Stimulated activated CD8-positive, alpha-beta memory T cell treated with anti-CD3 and anti-CD28 coated beads, Interleukin-4, amount 100 ng/mL, for 1 hour (primary cell): ENCODE measurements around the gene EGFL6.
A peak's percentile ranks its signal among the peaks of the same experiment; 100 is the strongest.
"Not testable (repeated sequence)": the region's sequence is repeated elsewhere in the genome, so short reads cannot be mapped to it uniquely, and the experiment has no call there.

ENCODE experiments used
- DNase-seq, 2 donors: peaks; one replicate each; pipeline ENCODE4 v3.0.0-alpha.2; 2020; ENCODE audit warnings: low read depth in 2 of 2, low spot score in 1 of 2

The EGFL6 gene

DNA sequence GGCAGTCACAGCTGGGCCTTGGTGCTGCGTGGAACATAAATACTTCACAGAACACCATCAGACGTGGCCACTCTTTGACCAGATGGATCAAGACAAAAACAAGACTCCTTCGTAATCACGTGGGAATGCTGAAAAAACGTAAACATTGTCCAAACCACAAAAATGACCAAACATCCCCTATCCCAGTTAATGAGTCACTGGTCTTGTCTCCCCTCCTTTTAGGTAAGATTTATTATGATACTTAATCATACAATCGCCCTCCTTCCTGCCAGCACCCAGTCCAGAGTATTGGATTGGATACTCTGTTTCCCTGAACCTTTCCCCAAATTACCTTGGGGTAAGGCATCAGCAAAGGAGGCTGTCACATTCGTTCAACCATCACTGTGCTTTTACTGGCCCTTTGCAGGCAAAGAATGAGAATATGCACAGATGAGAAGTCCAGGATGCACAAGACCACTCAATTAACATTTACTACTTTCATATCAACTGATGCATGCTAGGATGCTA lies 82.9 kb downstream of the EGFL6 start:
- DNase-seq = no peak

GRCh38 chrX:13652850-13653693 lies 83.7 kb downstream of the EGFL6 start, which contains the start of gene TCEANC:
TSS of gene TCEANC (plus strand) at chrX:13653141. CDS start at chrX:13662509, 9,368 bp downstream.
- DNase-seq = peak; percentile 84 to 93

GRCh38 chrX:13654116-13654515 lies 84.7 kb downstream of the EGFL6 start:
- DNase-seq = no peak

- DNase-seq = no peak
Measured at GRCh38 chrX:13655674-13656073, 86.3 kb downstream of the EGFL6 start.

GRCh38 chrX:13658602-13659001 lies 89.2 kb downstream of the EGFL6 start:
- DNase-seq = no peak

DNA sequence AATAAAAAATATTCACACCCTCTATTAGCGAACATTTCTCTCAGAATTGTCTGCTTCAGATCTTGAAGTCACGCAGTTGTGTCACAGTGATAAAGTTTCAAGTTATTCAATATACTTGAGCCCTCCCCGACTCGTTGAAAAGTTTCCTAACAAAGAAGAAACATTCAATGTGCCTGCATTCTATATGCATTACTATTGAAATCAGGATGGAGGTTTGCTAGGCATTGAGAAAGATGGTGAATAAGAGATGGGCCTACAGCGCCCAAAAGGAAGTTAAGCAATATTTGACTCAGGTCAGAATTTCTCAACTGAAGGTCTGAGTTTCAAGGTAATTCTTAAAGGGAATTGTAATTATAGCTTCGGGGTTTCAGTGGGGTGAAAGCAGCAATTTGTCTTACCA lies 89.7 kb downstream of the EGFL6 start:
- DNase-seq = no peak

- no peak for DNase-seq
Measured at GRCh38 chrX:13661735-13662288, 92.4 kb downstream of the EGFL6 start.

- no peak for DNase-seq
Measured at GRCh38 chrX:13662355-13662791, 93.0 kb downstream of the EGFL6 start.

- DNase-seq = no peak
Measured at GRCh38 chrX:13664020-13664419, 94.6 kb downstream of the EGFL6 start.

GRCh38 chrX:13666836-13667235 lies 97.4 kb downstream of the EGFL6 start:
- DNase-seq = no peak

DNA sequence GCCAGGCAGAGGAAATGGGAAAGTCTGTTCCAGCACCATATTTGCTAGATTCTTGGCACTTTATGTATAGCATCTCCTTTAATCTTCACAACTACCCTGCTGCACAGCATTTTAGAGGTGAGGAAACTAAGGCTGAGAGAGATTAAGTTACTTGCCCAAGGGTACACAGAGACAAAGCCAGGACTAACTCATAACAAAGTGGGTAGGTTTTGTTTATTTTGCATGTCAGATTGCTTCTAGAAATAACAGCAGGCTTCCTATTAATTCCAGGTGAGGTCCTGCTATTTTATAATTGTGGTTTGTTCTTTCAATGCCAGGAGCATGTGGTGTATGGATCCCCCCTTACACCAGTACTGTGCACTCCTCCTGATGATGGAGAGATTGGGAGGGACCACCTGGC lies 98.5 kb downstream of the EGFL6 start:
- DNase-seq = no peak

- no peak for DNase-seq
Measured at GRCh38 chrX:13669246-13669737, 99.9 kb downstream of the EGFL6 start.

- DNase-seq = not testable (repeated sequence)
Measured at GRCh38 chrX:13669755-13670154, 100.4 kb downstream of the EGFL6 start.

DNA sequence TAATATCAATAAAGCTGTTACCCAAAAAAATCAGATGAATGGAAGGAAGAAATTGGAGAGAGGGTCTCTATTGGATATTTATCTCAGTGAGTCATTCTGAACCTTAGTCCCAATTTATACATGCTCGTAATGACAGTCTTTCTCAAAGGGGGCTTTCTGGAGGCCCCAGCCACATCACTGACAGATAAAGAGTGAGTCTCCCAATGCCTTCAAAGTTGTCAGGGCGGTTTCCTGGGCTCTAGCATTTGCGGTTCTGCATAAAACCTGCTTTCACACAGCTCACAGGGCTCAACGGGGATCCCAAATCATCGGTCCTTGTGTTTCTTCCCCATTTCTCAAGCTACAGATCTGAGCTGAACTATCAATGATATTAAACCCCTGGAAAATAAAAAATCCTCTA lies 100.8 kb downstream of the EGFL6 start:
- DNase-seq = no peak

DNA sequence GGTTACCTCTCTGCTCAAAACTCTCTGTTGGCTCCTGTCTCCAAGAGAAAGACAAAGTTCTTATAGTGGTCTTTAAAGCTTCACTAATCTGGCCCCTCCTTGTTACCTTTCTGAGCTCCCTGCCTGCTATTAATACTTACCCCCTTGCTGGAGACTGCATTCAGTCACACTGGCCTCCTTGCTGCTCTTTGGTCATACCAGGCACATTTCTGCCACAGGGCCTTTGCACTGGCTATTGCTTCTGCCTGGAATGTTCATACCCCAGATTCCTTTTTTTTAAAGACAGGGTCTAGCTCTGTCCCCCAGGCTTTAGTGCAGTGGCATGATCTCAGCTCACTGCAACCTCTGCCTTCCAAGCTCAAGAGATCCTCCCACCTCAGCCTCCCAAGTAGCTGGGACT lies 103.6 kb downstream of the EGFL6 start:
- DNase-seq = no peak

GRCh38 chrX:13676885-13677284 lies 107.5 kb downstream of the EGFL6 start:
- DNase-seq = no peak

DNA sequence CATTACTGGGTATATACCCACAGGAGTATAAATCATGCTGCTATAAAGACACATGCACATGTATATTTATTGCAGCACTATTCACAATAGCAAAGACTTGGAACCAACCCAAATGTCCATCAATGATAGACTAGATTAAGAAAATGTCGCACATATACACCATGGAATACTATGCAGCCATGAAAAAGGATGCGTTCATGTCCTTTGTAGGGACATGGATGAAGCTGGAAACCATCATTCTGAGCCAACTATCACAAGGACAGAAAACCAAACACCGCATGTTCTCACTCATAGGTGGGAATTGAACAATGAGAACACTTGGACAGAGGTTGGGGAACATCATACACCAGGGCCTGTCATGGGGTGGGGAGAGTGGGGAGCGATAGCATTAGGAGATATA lies 110.3 kb downstream of the EGFL6 start:
- not testable (repeated sequence) for DNase-seq

GRCh38 chrX:13681595-13681994 lies 112.2 kb downstream of the EGFL6 start:
- no peak for DNase-seq
